ENCODE measurements around the gene FAM210B. TPM values are rescaled to one million over a fixed set of nuclear protein-coding genes. Genes with fewer than 3 reads are reported as not detected.

The FAM210B gene
- total and polyA plus RNA-seq, 9 donors = 36.9 to 44.9 (median 39.0) TPM

DNA sequence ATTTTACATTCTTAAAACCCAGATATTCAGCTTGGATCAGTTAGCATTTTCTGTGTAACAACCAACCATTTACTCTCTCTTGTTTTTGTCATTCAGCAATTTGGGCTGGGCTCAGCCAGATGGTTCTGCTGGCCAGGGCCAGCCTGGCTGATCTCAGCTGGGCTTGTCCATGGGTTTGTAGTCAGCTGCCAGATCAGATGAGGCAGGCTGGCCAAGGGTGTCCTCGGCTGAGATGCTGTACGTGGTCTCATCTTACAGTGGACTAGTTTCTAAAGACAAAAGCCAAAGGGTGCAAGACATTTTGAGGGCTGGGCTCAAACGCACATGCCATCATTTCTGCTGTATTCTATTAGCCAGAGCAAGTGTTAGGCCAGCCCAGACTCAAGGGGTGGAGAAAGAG lies 16.0 kb upstream of the FAM210B start:
- WGBS (ENCODE audit: insufficient coverage) = 78% methylated on average over 2 of the region's 3 CpGs
- DNase-seq = no peak
- H3K36me3 ChIP-seq (ENCODE audit: control insufficient read depth, insufficient read depth, low read length) = no peaks in the 10 kb centered on the region
- H3K27me3 ChIP-seq (ENCODE audit: control insufficient read depth, insufficient read depth, low read length) = peaks cover 39% of the 10 kb centered on the region
- H3K4me3 ChIP-seq (ENCODE audit: low read length) = no peak overlapping the region
- no peaks in the 10 kb centered on the region for H3K9me3 ChIP-seq (replicated peaks; ENCODE audit: control insufficient read depth, low read depth, low read length)
- no peak overlapping the region for H3K27ac ChIP-seq (ENCODE audit: low read length)
- no peaks in the 10 kb centered on the region for H3K4me1 ChIP-seq (ENCODE audit: control insufficient read depth, insufficient read depth, low read length)

DNA sequence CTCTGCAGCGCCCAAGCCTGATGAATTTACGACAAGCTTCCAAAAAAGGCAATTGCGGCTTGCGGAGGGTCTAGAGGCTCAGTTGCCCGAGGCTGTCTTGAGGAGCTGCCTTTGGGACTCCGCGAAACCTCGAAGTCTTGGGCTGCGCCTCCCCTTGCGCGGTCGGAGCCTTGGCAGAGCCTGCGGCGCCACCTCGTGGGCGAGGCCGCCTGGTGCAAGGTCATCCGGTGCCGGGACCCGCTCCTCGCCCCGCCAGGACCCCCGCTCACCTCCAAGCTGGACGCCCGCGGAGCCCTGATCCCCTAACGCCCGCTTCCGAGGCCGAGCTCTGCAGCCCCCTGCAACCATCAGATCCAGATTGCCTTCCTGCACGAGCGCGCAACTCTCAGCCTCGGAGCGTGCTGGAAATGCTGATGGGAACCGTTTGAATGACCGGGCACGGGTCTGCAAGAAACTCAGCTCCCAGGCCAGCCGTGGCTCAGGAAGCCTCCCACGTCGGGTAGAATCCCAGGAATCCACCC lies 14.9 kb upstream of the FAM210B start:
- 1% methylated on average over 41 of the region's 41 CpGs for WGBS (ENCODE audit: insufficient coverage)
- DNase-seq = no peak
- H3K4me3 ChIP-seq (ENCODE audit: low read length) = no peak overlapping the region
- H3K36me3 ChIP-seq (ENCODE audit: control insufficient read depth, insufficient read depth, low read length) = no peaks in the 10 kb centered on the region
- H3K4me1 ChIP-seq (ENCODE audit: control insufficient read depth, insufficient read depth, low read length) = no peaks in the 10 kb centered on the region
- no peaks in the 10 kb centered on the region for H3K9me3 ChIP-seq (replicated peaks; ENCODE audit: control insufficient read depth, low read depth, low read length)
- H3K27ac ChIP-seq (ENCODE audit: low read length) = no peak overlapping the region
- peaks cover 39% of the 10 kb centered on the region for H3K27me3 ChIP-seq (ENCODE audit: control insufficient read depth, insufficient read depth, low read length)

DNA sequence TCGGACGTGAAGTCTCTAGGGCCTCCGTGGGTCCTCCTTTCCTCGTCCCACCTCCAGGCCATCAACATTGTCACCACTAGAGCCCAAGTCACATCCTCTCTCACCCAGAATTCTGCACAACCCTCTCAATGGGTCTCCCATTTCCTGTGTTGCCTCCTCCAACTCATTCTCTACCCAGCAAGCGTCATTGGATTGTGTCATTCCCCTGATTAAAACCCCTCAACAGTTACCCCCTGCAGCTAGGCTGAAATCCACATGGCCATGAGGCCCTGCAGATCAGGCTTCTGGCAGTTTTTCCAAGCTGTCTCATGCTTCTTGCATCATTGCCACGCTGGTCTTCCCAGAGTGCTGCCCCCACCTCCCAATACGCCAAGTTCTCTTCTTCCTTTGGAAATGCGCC lies 12.9 kb upstream of the FAM210B start:
- Histone ChIP-seq H3K27ac (ENCODE audit: low read length) (no peak overlapping the region), H3K36me3 (ENCODE audit: control insufficient read depth, insufficient read depth, low read length) (no peaks in the 10 kb centered on the region), H3K4me1 (ENCODE audit: control insufficient read depth, insufficient read depth, low read length) (no peaks in the 10 kb centered on the region), H3K4me3 (ENCODE audit: low read length) (no peak overlapping the region), H3K27me3 (ENCODE audit: control insufficient read depth, insufficient read depth, low read length) (peaks cover 39% of the 10 kb centered on the region), H3K9me3 (replicated peaks; ENCODE audit: control insufficient read depth, low read depth, low read length) (no peaks in the 10 kb centered on the region)
- DNase-seq = no peak
- WGBS (ENCODE audit: insufficient coverage) = 81% methylated on average over 8 of the region's 8 CpGs

DNA sequence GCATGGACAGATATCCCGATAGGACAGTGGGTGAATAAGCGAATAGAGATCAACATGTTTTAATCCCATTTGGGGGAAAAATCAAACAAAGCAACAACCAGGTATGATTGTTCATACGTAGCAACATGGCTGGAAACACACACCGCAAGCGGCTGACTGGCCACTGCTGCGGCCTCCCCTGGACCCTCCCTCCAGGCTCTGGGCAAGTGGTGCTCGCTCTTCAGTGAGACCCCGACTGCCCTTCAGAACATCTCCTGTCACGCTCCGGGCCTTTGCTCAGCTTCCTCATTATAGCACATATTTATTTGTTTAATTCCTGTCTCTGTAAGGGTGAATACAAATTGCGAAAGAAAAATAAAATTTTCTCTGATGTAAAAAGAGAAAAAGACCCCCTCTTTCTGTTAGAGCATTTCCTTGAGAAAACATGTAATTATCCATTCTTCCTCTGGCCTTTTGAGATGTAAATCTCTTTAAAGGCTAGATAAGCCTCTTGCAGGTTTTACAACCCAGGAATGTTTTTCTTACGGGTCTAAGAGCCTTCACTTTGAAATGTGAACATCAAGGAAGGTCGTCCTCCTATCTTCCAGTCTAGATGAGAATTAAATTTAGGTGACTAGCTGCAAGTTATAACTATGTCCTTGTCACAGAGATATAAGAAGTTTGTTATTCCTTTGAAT lies 11.0 kb upstream of the FAM210B start:
- no peak overlapping the region for H3K4me3 ChIP-seq (ENCODE audit: low read length)
- DNase-seq = no peak
- no peaks in the 10 kb centered on the region for H3K9me3 ChIP-seq (replicated peaks; ENCODE audit: control insufficient read depth, low read depth, low read length)
- H3K27me3 ChIP-seq (ENCODE audit: control insufficient read depth, insufficient read depth, low read length) = peaks cover 33% of the 10 kb centered on the region
- WGBS (ENCODE audit: insufficient coverage) = 41% methylated on average over 5 of the region's 13 CpGs
- no peaks in the 10 kb centered on the region for H3K36me3 ChIP-seq (ENCODE audit: control insufficient read depth, insufficient read depth, low read length)
- no peaks in the 10 kb centered on the region for H3K4me1 ChIP-seq (ENCODE audit: control insufficient read depth, insufficient read depth, low read length)
- no peak overlapping the region for H3K27ac ChIP-seq (ENCODE audit: low read length)

DNA sequence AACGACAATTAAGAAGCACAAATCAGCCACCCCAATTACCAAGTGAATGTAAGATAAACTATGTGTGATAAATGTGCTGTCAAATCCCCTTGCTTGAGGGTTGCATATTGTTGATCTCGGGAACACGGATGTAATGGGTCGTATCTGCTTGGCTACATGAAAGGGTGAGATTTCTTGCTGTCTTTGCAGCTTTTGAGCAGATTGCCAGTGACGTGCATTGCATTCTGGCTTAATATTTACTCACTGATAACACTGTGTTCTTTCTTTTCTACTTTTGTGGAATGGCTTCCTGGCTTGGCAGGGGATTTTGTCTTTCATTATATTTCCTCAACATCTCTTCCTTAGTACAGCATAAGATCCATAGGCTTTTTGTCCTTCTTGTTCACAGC lies 10.5 kb upstream of the FAM210B start:
- 0% methylated on average over 1 of the region's 5 CpGs for WGBS (ENCODE audit: insufficient coverage)
- no peak for DNase-seq
- H3K4me1 ChIP-seq (ENCODE audit: control insufficient read depth, insufficient read depth, low read length) = no peaks in the 10 kb centered on the region
- no peaks in the 10 kb centered on the region for H3K9me3 ChIP-seq (replicated peaks; ENCODE audit: control insufficient read depth, low read depth, low read length)
- no peak overlapping the region for H3K27ac ChIP-seq (ENCODE audit: low read length)
- H3K36me3 ChIP-seq (ENCODE audit: control insufficient read depth, insufficient read depth, low read length) = no peaks in the 10 kb centered on the region
- H3K27me3 ChIP-seq (ENCODE audit: control insufficient read depth, insufficient read depth, low read length) = peaks cover 28% of the 10 kb centered on the region
- no peak overlapping the region for H3K4me3 ChIP-seq (ENCODE audit: low read length)

DNA sequence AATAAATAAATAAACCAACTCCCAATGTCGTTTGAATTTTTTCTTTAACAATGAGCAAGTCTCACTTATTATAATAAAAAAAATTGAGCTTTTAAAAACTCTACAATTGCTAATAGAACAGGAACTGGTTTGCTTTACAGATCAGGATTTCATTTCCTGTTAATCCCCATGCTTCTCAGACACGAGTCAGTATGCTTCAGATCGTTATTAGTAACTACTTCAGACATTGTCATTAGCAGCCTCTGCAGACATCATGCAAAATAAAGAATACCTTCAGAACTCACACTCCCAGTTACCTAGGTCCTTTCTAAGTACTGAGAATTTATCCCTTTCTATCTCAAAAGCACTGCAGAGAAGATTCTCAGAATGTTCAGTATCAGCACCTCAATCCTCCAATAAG lies 10.0 kb upstream of the FAM210B start:
- peaks cover 24% of the 10 kb centered on the region for H3K27me3 ChIP-seq (ENCODE audit: control insufficient read depth, insufficient read depth, low read length)
- 0% methylated on average over 2 of the region's 3 CpGs for WGBS (ENCODE audit: insufficient coverage)
- no peaks in the 10 kb centered on the region for H3K4me1 ChIP-seq (ENCODE audit: control insufficient read depth, insufficient read depth, low read length)
- no peak for DNase-seq
- no peak overlapping the region for H3K27ac ChIP-seq (ENCODE audit: low read length)
- H3K9me3 ChIP-seq (replicated peaks; ENCODE audit: control insufficient read depth, low read depth, low read length) = no peaks in the 10 kb centered on the region
- no peaks in the 10 kb centered on the region for H3K36me3 ChIP-seq (ENCODE audit: control insufficient read depth, insufficient read depth, low read length)
- no peak overlapping the region for H3K4me3 ChIP-seq (ENCODE audit: low read length)

DNA sequence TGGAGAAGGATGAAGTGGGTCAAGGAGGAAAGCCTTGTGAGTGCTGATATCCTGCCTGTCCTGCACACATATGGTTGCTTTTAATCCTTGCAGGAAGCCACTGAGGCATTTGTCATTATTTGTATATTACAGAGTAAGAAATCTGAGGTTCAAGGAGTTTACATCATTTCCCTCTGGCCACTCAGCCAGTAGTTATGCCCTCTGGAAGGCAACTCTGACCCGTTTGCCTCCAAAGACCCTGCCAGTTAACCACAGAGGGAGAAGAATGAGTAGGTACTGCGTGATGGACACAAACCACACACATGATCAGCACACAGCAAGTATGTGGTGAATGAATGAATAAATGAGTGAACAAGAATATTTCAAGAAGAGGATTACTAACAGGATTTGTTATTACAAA lies 7.9 kb upstream of the FAM210B start:
- no peak for DNase-seq
- no peaks in the 10 kb centered on the region for H3K36me3 ChIP-seq (ENCODE audit: control insufficient read depth, insufficient read depth, low read length)
- H3K4me3 ChIP-seq (ENCODE audit: low read length) = no peak overlapping the region
- H3K27me3 ChIP-seq (ENCODE audit: control insufficient read depth, insufficient read depth, low read length) = peaks cover 6% of the 10 kb centered on the region
- no peaks in the 10 kb centered on the region for H3K4me1 ChIP-seq (ENCODE audit: control insufficient read depth, insufficient read depth, low read length)
- H3K27ac ChIP-seq (ENCODE audit: low read length) = no peak overlapping the region
- no CpG with 5 or more reads among the region's 2 CpGs for WGBS (ENCODE audit: insufficient coverage)
- no peaks in the 10 kb centered on the region for H3K9me3 ChIP-seq (replicated peaks; ENCODE audit: control insufficient read depth, low read depth, low read length)

DNA sequence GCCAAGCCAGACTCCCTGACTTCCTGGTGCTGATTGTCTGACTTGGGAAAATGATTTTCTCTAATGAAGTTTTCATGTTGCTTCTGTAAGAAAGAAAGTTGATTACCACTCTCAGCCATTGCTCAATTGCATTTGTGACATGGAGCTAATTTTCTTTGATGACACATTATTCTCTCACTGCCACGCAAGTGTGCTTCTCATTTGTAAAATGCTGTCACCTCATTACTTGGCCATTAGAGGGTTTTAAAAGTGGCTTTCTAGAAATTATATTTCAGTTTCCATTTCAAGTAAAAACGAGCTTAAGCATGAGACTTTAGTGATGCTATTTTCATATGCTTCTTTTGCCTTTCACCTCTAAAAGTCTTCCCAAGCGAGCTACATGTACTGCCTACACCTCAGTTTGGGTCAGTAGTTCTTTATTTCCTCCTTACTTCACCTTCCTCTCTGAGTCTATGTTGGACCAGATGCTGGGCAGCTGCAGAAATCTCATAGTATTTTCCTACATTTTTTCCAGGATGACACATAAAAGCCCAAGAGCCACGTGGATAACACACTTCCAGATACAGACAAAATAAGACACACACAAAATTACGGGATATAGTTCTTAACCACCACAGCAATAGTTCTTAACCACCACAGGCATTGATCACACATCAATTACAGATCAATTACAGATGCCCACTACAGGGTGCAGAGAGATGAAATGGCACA lies 6.3 kb upstream of the FAM210B start:
- no peaks in the 10 kb centered on the region for H3K4me1 ChIP-seq (ENCODE audit: control insufficient read depth, insufficient read depth, low read length)
- H3K27ac ChIP-seq (ENCODE audit: low read length) = no peak overlapping the region
- no peak overlapping the region for H3K4me3 ChIP-seq (ENCODE audit: low read length)
- no peaks in the 10 kb centered on the region for H3K36me3 ChIP-seq (ENCODE audit: control insufficient read depth, insufficient read depth, low read length)
- H3K9me3 ChIP-seq (replicated peaks; ENCODE audit: control insufficient read depth, low read depth, low read length) = no peaks in the 10 kb centered on the region
- DNase-seq = peak; percentile 37
- 86% methylated on average over 1 of the region's 5 CpGs for WGBS (ENCODE audit: insufficient coverage)
- H3K27me3 ChIP-seq (ENCODE audit: control insufficient read depth, insufficient read depth, low read length) = peaks cover 3% of the 10 kb centered on the region

DNA sequence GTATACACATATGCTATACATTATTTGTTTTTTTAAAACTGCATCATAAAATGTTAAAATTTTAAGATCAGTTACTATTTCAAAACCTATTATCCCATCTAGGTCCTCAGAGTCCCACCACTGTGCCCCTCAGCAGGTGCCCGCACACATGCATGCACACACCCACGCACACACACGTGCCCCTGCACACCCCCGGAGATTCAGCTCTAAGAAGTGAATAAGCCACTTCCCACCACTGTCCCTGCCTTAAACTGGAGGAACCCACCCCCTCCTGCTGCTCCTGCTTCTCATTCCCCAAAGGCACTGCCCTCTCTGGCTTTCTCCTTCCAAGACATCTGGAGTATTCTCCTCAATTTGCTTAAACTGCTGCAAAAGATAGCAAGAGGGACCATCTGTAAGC lies 5.4 kb upstream of the FAM210B start:
- DNase-seq = no peak
- 73% methylated on average over 4 of the region's 4 CpGs for WGBS (ENCODE audit: insufficient coverage)
- no peak overlapping the region for H3K4me3 ChIP-seq (ENCODE audit: low read length)
- H3K36me3 ChIP-seq (ENCODE audit: control insufficient read depth, insufficient read depth, low read length) = no peaks in the 10 kb centered on the region
- no peaks in the 10 kb centered on the region for H3K4me1 ChIP-seq (ENCODE audit: control insufficient read depth, insufficient read depth, low read length)
- H3K9me3 ChIP-seq (replicated peaks; ENCODE audit: control insufficient read depth, low read depth, low read length) = no peaks in the 10 kb centered on the region
- no peaks in the 10 kb centered on the region for H3K27me3 ChIP-seq (ENCODE audit: control insufficient read depth, insufficient read depth, low read length)
- no peak overlapping the region for H3K27ac ChIP-seq (ENCODE audit: low read length)

GRCh38 chr20:56358070-56358469 lies 704 bp upstream of the FAM210B start:
- Histone ChIP-seq H3K36me3 (ENCODE audit: control insufficient read depth, insufficient read depth, low read length) (peaks cover 10% of the 10 kb centered on the region), H3K4me3 (ENCODE audit: low read length) (no peak overlapping the region), H3K27ac (ENCODE audit: low read length) (no peak overlapping the region), H3K9me3 (replicated peaks; ENCODE audit: control insufficient read depth, low read depth, low read length) (no peaks in the 10 kb centered on the region), H3K4me1 (ENCODE audit: control insufficient read depth, insufficient read depth, low read length) (peaks cover 18% of the 10 kb centered on the region), H3K27me3 (ENCODE audit: control insufficient read depth, insufficient read depth, low read length) (no peaks in the 10 kb centered on the region)
- DNase-seq = no peak
- no CpG with 5 or more reads among the region's 6 CpGs for WGBS (ENCODE audit: insufficient coverage)

All from muscle of leg (tissue), 11 donors.